DND-41 (cell line): ENCODE measurements around the gene CAMK2N1.

Experiments used
- ATAC-seq: fragments of 200-7000 bp; cut with Tn5 transposase; 3 replicates; pipeline ENCODE4 v1.9.1; 2021; ENCODE audit warnings: low read depth; ENCODE audit not compliant: insufficient read depth
- DNase-seq: peaks from one replicate; pipeline ENCODE4 v3.0.0-alpha.2; 2020
- H2AFZ ChIP-seq: 2 replicates; pipeline ENCODE4 v1.6.0; 2012; ENCODE audit warnings: low read depth, low read length
- H3K27ac ChIP-seq: 2 replicates; pipeline ENCODE4 v1.5.1; 2012; ENCODE audit warnings: low read length, inconsistent platforms
- H3K27me3 ChIP-seq: fragments of 200-600 bp; sonication (generic); 2 replicates; pipeline ENCODE4 v1.6.0; 2012; ENCODE audit warnings: low read length, mild to moderate bottlenecking, inconsistent platforms; ENCODE audit not compliant: insufficient read depth, poor library complexity
- H3K36me3 ChIP-seq: 2 replicates; pipeline ENCODE4 v1.5.1; 2012; ENCODE audit warnings: low read length, inconsistent platforms; ENCODE audit not compliant: insufficient read depth
- H3K4me1 ChIP-seq: 2 replicates; pipeline ENCODE4 v1.5.1; 2012; ENCODE audit warnings: mild to moderate bottlenecking, low read length; ENCODE audit not compliant: insufficient read depth
- H3K4me2 ChIP-seq: 2 replicates; pipeline ENCODE4 v1.6.0; 2012; ENCODE audit warnings: mild to moderate bottlenecking, moderate library complexity, low read length, inconsistent platforms; ENCODE audit not compliant: insufficient read depth
- H3K4me3 ChIP-seq, 2 experiments: fragments of 200-600 bp in 1 of 2; shearing (Covaris generic) in 1 of 2; 2 replicates each; pipeline ENCODE4 v1.5.1; 2012 to 2016; ENCODE audit warnings: inconsistent platforms in 2 of 2, low read length in 2 of 2, mild to moderate bottlenecking in 2 of 2, low read depth in 1 of 2, moderate library complexity in 1 of 2
- H3K79me2 ChIP-seq: 2 replicates; pipeline ENCODE4 v1.6.0; 2012; ENCODE audit warnings: low read length, inconsistent platforms; ENCODE audit not compliant: insufficient read depth
- H3K9ac ChIP-seq: 2 replicates; pipeline ENCODE4 v1.6.0; 2012; ENCODE audit warnings: low read depth, mild to moderate bottlenecking, inconsistent platforms, low read length, moderate library complexity
- H3K9me3 ChIP-seq: 2 replicates; pipeline ENCODE4 v1.5.1; 2012; ENCODE audit warnings: low read length, moderate library complexity, mild to moderate bottlenecking, inconsistent platforms; ENCODE audit not compliant: insufficient read depth, severe bottlenecking
- H4K20me1 ChIP-seq: 2 replicates; pipeline ENCODE4 v1.6.0; 2012; ENCODE audit warnings: low read length; ENCODE audit not compliant: insufficient read depth
- EZH2 ChIP-seq: IDR thresholded peaks from 3 replicates; pipeline ENCODE4 v1.6.1; 2012; ENCODE audit warnings: borderline replicate concordance, low read depth, mild to moderate bottlenecking, moderate library complexity, low read length, inconsistent platforms; ENCODE audit not compliant: severe bottlenecking
- TF ChIP-seq, protein P1 (sequence below): IDR thresholded peaks from 2 replicates; pipeline ENCODE4 v1.5.1; 2012; ENCODE audit warnings: borderline replicate concordance, low read length, moderate library complexity, mild to moderate bottlenecking; ENCODE audit not compliant: poor library complexity, severe bottlenecking; ENCODE audit errors: extremely low read depth

The CAMK2N1 gene

DNA sequence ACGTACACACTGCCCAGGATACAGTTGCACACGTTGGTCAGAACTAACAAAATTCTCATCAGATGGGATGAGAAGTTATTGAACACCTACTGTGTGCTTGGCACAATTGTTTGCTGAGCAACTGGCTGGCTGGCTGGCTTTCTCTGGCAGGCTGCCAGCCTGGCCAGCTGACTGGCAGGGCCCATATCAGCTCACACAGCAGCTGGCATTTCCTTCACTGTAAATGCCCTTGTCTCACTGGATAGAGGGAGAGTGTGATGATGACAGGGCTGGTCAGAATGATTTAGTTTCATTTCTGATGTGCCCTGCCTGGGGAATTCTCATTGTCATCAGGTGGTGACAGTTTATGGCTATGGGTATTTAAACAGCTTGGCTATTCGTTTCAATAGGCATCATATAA is 15.8 kb downstream of the CAMK2N1 start:
- H3K4me1 ChIP-seq = no peaks in the 10 kb centered on the region
- H3K36me3 ChIP-seq = no peaks in the 10 kb centered on the region
- DNase-seq (no peak), ATAC-seq (no peak)
- H3K27ac ChIP-seq = no peak overlapping the region
- TF ChIP-seq, protein P1, sequence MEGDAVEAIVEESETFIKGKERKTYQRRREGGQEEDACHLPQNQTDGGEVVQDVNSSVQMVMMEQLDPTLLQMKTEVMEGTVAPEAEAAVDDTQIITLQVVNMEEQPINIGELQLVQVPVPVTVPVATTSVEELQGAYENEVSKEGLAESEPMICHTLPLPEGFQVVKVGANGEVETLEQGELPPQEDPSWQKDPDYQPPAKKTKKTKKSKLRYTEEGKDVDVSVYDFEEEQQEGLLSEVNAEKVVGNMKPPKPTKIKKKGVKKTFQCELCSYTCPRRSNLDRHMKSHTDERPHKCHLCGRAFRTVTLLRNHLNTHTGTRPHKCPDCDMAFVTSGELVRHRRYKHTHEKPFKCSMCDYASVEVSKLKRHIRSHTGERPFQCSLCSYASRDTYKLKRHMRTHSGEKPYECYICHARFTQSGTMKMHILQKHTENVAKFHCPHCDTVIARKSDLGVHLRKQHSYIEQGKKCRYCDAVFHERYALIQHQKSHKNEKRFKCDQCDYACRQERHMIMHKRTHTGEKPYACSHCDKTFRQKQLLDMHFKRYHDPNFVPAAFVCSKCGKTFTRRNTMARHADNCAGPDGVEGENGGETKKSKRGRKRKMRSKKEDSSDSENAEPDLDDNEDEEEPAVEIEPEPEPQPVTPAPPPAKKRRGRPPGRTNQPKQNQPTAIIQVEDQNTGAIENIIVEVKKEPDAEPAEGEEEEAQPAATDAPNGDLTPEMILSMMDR = no peak
- TF ChIP-seq EZH2 = no peak
- H3K4me3 ChIP-seq = no peak overlapping the region
- no peaks in the 10 kb centered on the region for H3K79me2 ChIP-seq
- no peak overlapping the region for H2AFZ ChIP-seq
- no peaks in the 10 kb centered on the region for H3K9me3 ChIP-seq
- H3K4me2 ChIP-seq = no peak overlapping the region
- H3K9ac ChIP-seq = no peak overlapping the region
- H4K20me1 ChIP-seq = peaks cover 3% of the 10 kb centered on the region; the same call in 1 of the 2 replicates
- no peaks in the 10 kb centered on the region for H3K27me3 ChIP-seq

DNA sequence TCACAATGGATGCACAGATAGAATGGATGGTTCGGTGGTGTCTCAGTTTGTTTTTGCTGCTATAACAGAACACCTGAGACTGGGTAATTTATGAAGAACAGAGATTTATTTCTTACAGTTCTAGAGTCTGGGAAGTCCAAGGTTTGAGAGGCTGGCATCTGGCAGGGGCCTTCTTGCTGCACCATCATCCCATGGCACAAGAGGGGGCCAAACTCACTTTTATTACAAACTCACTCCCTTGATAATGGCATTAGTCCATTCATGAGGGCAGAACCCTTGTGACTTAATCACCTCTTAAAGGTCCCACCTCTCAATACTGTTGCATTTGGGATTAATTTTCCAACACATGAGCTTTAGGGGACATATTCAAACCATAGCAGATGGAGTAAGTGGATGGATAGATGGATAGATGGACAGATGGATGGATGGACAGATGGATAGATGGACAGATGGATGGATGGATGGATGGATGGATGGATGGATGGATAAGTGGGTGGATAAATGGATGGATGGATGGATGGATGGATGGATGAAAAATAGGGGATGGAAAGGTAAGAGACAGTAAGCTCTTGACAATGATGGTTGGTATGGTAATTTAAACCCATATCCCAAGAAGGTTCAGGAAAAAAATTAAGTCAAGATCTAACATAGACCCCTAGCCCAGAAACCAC is 16.5 kb downstream of the CAMK2N1 start:
- Histone ChIP-seq H3K9ac (no peak overlapping the region), H3K27me3 (no peaks in the 10 kb centered on the region), H3K36me3 (no peaks in the 10 kb centered on the region), H3K79me2 (no peaks in the 10 kb centered on the region), H3K9me3 (no peaks in the 10 kb centered on the region), H3K4me1 (no peaks in the 10 kb centered on the region), H4K20me1 (no peaks in the 10 kb centered on the region), H3K4me3 (no peak overlapping the region), H3K4me2 (no peak overlapping the region), H3K27ac (no peak overlapping the region), H2AFZ (no peak overlapping the region)
- no peak for DNase-seq
- TF ChIP-seq EZH2 = no peak
- TF ChIP-seq, protein P1 = no peak
- ATAC-seq = no peak

DNA sequence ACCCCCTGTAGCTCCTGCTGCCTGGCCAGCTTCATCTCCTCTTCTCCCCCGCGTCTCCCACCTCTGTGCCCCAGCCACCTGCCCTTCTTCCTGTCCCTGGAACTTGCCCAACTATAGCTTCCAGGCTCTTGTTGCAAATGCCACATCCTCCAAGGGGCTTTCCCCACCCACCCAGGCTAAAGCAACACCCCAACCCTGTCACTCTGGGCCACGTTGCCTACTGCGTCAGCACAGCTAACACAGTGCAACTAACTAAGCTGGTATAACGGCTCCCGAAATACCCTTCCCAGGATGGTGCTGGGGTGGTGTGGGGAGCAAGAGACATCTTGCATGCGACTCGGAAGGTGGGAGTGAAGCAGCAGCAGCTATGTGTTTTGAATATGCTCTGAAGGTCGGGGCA is 19.7 kb downstream of the CAMK2N1 start:
- no peaks in the 10 kb centered on the region for H3K79me2 ChIP-seq
- H3K9ac ChIP-seq = no peak overlapping the region
- no peak overlapping the region for H3K27ac ChIP-seq
- no peak overlapping the region for H2AFZ ChIP-seq
- DNase-seq = no peak
- H3K9me3 ChIP-seq = peaks cover 5% of the 10 kb centered on the region
- H3K4me2 ChIP-seq = no peak overlapping the region
- H3K27me3 ChIP-seq = no peaks in the 10 kb centered on the region
- ATAC-seq = no peak
- H3K4me3 ChIP-seq = no peak overlapping the region
- no peaks in the 10 kb centered on the region for H3K4me1 ChIP-seq
- no peaks in the 10 kb centered on the region for H4K20me1 ChIP-seq
- TF ChIP-seq EZH2 = no peak
- TF ChIP-seq, protein P1 = no peak
- no peaks in the 10 kb centered on the region for H3K36me3 ChIP-seq

DNA sequence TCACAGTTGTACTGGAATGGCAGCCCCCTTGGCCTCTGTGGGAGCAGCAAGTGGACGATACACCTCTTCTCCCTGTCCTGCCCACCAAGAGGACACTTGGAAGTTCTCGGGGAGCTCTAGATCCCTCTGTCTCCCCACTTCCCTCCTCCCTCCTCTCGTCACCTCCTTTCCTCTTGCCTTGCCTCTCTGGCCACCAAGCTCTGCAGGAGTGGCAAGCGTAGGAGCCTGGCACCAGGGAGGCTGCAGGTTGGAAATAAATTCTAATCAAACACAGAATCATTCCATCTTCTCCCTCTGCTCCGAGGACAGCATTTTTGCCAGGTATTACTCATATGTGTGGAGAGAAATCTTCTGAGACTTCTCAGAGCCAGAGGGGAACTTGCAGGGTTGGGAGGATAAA is 20.8 kb downstream of the CAMK2N1 start:
- Histone ChIP-seq H3K4me2 (no peak overlapping the region), H3K4me1 (no peaks in the 10 kb centered on the region), H2AFZ (no peak overlapping the region), H3K9me3 (peaks cover 5% of the 10 kb centered on the region), H3K9ac (no peak overlapping the region), H4K20me1 (no peaks in the 10 kb centered on the region), H3K36me3 (no peaks in the 10 kb centered on the region), H3K4me3 (no peak overlapping the region), H3K27me3 (no peaks in the 10 kb centered on the region), H3K79me2 (no peaks in the 10 kb centered on the region), H3K27ac (no peak overlapping the region)
- DNase-seq (no peak), ATAC-seq (no peak)
- TF ChIP-seq, protein P1 = no peak
- no peak for TF ChIP-seq EZH2
